ENCODE measurements around the gene PIBF1.

GRCh38 chr13:72760189-72760588, 21.7 kb upstream of the PIBF1 start:
- TF ChIP-seq REST (IDR thresholded peaks at IDR 0.05; ENCODE audit: insufficient read depth in 1 of 2, low read depth in 2 of 2, low read length in 2 of 2) (no peak), TAF1 (IDR thresholded peaks at IDR 0.05; ENCODE audit: borderline replicate concordance, insufficient read depth, low read length) (no peak), POLR2AphosphoS5 (IDR thresholded peaks at IDR 0.05; ENCODE audit: low read depth, low read length) (no peak), SIN3A (IDR thresholded peaks at IDR 0.05; ENCODE audit: borderline replicate concordance, insufficient read depth, low read length) (no peak), FOXP2 (optimal IDR thresholded peaks at IDR 0.05; ENCODE audit: borderline replicate concordance, extremely low read depth, extremely low read length, insufficient read depth) (no peak)

Measured in PFSK-1 (cell line).